Mucosa of descending colon (tissue), 3 donors: ENCODE results near the gene TRMT1. TPM values are rescaled to one million over a fixed set of nuclear protein-coding genes. Genes with fewer than 3 reads are reported as not detected.
A peak's percentile ranks its signal among the peaks of the same experiment; 100 is the strongest.
"Not testable (repeated sequence)": the region's sequence is repeated elsewhere in the genome, so short reads cannot be mapped to it uniquely, and the experiment has no call there.

Experiments used
- ATAC-seq: fragments of 200-7000 bp; cut with Tn5 transposase; one replicate; pipeline ENCODE4 v1.9.1; 2020; ENCODE audit warnings: mild to moderate bottlenecking, moderate library complexity
- DNase-seq, 3 donors: peaks; one replicate each; pipeline ENCODE4 v3.0.0-alpha.2; 2020
- H3K36me3 ChIP-seq: fragments of 200-600 bp; one replicate; pipeline ENCODE4 v1.8.0; 2021; ENCODE audit warnings: low read depth, mild to moderate bottlenecking
- H3K4me1 ChIP-seq: fragments of 200-600 bp; one replicate; pipeline ENCODE4 v1.8.0; 2021; ENCODE audit warnings: low read depth, mild to moderate bottlenecking
- H3K4me3 ChIP-seq: fragments of 200-600 bp; one replicate; pipeline ENCODE4 v1.8.0; 2021; ENCODE audit warnings: mild to moderate bottlenecking
- H3K9me3 ChIP-seq: fragments of 200-600 bp; one replicate; pipeline ENCODE4 v1.8.0; 2021; ENCODE audit warnings: mild to moderate bottlenecking
- intact Hi-C, 2 donors: fragments of 100-400 bp; cut with DNase I in 1 of 2; cut with micrococcal nuclease in 1 of 2; formaldehyde crosslinking; loops; one replicate each; pipeline versions ENCODE4 v1.11.0 to v1.11.1; 2022; cut with DNase I, micrococcal nuclease
- total RNA-seq, 3 donors: library from RNA; stranded (reverse); fragmentation: NEBNext Ultra II Directional in 2 of 3; extraction: Animal tissue kit (Norgen Biotek cat#: 25700) in 2 of 3; gene quantifications; one replicate each; pipeline versions ENCODE4 v1.2.1 to v1.2.4, GENCODE V29; 2021 to 2023
- TF ChIP-seq, protein P1 (sequence below): fragments of 200-600 bp; IDR thresholded peaks from one replicate; pipeline ENCODE4 v1.8.0; 2022; ENCODE audit warnings: antibody characterized with exemption, mild to moderate bottlenecking
- donor health status: DM: no; HTN: no; CAD: no; lungs with moderate emphysema.
- donor health status: DM: no; HTN: no; CAD: no.
- donor health status: DM: no; HTN: yes; CAD: no.

TRMT1 gene
- total RNA-seq, 3 donors from 2014 or later = 26.6 to 37.9 (median 30.0) TPM

DNA sequence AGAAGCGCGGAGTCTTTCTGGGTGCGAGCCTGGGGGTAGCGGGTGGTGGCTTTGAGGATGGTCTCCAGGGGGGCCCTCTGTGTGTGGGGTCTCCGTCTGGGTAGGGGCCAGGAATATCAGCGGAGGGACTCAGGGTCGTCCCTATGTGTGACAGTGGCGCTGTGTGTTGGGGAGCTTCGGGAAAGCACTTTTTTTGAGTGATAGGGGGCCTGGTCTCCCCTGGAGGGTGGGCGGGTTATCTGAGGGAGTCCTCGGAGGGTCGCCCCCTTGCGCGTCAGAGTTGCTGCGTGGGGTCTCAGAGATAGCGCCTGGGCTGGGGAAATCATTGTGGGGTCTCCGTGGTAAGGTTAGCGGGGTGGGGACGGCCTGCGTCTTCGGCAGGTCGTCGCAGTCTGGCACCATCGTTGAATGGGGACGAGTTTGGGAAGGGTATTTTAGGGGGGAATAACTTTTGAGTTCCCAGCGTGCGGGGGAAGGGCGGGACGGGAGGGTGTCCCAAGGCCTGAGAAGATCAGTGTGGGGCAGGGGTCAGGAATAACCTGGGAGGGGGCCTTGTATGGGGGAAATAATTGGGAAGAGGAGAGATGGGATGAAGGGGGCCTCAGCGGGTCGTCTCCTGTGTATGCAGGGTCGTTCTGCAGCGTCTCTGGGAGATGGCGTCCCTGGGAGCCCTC, 34.5 kb upstream of the TRMT1 start:
- peak overlapping the region; percentile 56 for H3K4me3 ChIP-seq
- TF ChIP-seq, protein P1, sequence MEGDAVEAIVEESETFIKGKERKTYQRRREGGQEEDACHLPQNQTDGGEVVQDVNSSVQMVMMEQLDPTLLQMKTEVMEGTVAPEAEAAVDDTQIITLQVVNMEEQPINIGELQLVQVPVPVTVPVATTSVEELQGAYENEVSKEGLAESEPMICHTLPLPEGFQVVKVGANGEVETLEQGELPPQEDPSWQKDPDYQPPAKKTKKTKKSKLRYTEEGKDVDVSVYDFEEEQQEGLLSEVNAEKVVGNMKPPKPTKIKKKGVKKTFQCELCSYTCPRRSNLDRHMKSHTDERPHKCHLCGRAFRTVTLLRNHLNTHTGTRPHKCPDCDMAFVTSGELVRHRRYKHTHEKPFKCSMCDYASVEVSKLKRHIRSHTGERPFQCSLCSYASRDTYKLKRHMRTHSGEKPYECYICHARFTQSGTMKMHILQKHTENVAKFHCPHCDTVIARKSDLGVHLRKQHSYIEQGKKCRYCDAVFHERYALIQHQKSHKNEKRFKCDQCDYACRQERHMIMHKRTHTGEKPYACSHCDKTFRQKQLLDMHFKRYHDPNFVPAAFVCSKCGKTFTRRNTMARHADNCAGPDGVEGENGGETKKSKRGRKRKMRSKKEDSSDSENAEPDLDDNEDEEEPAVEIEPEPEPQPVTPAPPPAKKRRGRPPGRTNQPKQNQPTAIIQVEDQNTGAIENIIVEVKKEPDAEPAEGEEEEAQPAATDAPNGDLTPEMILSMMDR = no peak
- H3K4me1 ChIP-seq = peaks cover 29% of the 10 kb centered on the region
- no peaks in the 10 kb centered on the region for H3K9me3 ChIP-seq
- no peak for ATAC-seq
- H3K36me3 ChIP-seq = peaks cover 3% of the 10 kb centered on the region
- intact Hi-C loops = no loop called here
- DNase-seq = peak in 2 of 3 donors; percentile 61 to 78

DNA sequence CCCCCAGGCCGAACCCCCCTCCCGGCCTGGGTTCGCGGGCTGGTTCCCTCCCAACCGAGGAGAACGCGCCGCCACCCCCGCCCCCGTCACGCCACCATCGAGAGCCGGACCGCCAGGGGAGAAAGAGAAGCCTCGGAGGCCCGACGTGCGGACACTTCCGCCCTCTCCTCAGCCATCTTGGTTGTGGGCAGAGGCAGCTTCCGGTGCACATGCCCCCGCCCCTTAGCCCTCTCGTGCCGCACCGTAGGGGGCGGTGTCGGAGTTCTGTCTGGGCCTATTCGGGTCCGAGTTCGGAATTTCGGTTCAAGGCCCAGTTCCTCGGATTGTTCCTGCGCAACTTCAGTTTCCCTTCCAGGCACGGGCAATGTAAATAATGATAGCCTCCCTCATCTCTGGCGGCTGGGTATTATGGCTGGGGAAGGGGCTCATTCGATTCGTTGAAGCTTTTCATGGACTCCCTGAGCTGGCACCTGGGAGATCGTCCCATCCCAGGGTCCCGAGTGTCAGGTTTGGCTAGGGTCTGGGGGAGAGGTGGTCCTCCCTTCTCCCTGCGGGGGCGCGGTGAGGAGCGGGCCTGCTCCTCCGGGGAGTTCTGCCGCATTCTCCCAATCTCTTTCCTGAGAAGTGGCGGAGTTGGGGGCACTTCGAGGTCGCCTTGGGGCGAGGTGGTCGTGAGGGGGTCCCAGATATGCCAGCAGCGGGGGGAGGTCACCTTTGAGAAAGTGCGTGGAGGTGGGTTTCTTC, 33.8 kb upstream of the TRMT1 start, which contains the start of the genes IER2 and STX10:
IER2 (plus strand) TSS at position 225 of the 744 bp plus-strand sequence. CDS start 2,776 bp downstream, outside the sequence.
STX10 (minus strand) TSS at position 189 of the 744 bp plus-strand sequence. CDS start 202 bp downstream, outside the sequence.
- Histone ChIP-seq H3K4me3 (peak within 1 kb of the TSS; percentile 56), H3K4me1 (peaks cover 22% of the 10 kb centered on the region), H3K36me3 (peaks cover 3% of the 10 kb centered on the region), H3K9me3 (no peaks in the 10 kb centered on the region)
- DNase-seq = peak; percentile 95 to 98 (median 96)
- ATAC-seq = peak; percentile 68
- intact Hi-C loops = no loop called here
- TF ChIP-seq, protein P1 = peak; percentile 58

DNA sequence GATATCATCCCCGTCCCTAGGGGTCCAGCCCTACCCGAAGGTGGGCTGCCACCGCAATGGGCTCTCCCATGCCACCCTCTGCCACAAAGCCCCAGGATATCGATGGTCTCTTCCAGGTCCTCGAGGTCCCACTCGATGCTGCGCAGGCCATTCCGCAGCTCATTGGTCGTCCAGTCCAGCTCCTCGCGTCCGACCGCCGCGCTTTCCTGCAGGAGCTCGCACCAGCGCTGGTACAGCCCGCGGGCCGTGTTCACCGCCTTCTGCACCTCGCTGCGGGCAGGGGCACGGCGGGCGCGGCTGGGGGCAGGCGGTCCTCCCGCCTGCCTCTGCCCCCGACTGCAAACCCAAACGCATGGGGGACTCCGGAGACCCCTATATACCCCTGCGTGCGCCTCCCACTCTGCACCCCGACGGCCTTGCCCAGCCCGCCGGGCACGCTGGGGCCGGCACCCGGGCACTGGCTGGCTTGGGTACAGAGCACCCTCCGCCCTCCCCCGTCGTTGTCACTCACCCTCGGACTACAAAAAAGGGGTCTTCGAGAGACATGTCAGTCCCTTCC, 33.2 kb upstream of the TRMT1 start:
- ATAC-seq (peak; percentile 4), DNase-seq (peak in 2 of 3 donors; percentile 80 to 85)
- peak overlapping the region; percentile 56 for H3K4me3 ChIP-seq
- H3K4me1 ChIP-seq = peaks cover 16% of the 10 kb centered on the region
- peaks cover 3% of the 10 kb centered on the region for H3K36me3 ChIP-seq
- H3K9me3 ChIP-seq = no peaks in the 10 kb centered on the region
- TF ChIP-seq, protein P1 = no peak
- intact Hi-C loops = no loop called here

DNA sequence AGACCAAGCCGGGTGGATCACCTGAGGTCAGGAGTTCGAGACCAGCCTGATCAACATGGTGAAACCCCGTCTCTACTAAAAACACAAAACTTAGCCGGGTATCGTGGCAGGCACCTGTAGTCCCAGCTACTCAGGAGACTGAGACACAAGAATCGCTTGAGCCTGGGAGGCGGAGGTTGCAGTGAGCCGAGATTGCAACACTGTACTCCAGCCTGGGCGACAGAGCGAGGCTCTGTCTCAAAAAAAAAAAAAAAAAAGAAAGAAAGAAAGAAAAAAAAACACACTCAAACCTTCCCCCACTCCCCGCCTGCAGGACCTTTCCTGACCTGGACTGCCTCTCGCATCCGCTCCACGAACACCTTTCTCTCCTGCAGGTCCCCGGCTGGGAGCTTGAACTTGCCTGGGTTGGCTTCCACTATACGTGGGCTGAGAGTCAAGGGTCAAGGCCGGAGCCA, 32.7 kb upstream of the TRMT1 start:
- intact Hi-C loops, DNase-seq, ATAC-seq, H3K9me3 ChIP-seq, H3K36me3 ChIP-seq: not testable (repeated sequence)
- H3K4me3 ChIP-seq = peak overlapping the region; percentile 56
- peaks cover 16% of the 10 kb centered on the region for H3K4me1 ChIP-seq

DNA sequence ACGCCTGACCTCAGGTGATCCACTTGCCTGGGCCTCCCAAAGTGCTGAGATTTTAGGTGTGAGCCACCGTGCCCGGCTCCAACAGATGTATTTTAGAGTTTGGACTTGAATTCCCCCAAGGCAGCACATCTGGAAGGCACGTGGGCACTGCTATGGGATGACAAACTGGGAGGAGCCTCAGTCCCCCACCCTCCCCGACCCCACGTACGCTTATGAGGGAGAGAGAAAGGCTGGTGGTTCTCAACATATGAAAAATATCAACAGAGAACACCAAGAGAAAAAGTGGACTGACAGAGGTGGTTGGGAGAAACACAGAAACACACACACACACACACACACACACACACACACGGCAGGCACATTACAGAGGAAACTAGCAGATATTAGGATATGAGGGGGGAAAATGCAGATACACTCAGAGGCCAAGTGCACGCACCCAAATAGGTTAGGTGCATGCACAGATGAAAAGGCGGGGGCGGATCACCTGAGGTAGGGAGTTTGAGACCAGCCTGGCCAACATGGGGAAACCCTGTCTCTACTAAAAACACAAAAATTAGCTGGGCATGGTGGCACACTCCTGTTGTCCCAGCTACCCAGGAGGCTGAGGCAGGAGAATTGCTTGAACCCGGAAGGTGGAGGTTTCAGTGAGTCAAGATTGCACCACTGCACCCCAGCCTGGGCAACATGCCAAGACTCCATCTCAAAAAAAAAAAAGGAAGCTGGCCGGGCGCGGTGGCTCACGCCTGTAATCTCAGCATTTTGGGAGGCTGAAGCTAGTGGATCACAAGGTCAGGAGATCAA, 30.4 kb upstream of the TRMT1 start:
- DNase-seq (peak in 2 of 3 donors; percentile 39 to 67), ATAC-seq (no peak)
- no peaks in the 10 kb centered on the region for H3K36me3 ChIP-seq
- TF ChIP-seq, protein P1 = no peak
- intact Hi-C loops = no loop called here
- H3K9me3 ChIP-seq = no peaks in the 10 kb centered on the region
- peaks cover 16% of the 10 kb centered on the region for H3K4me1 ChIP-seq
- no peak overlapping the region for H3K4me3 ChIP-seq
